D721Med (cell line): ENCODE results near the gene NDUFS2.
"Not testable (repeated sequence)": the region's sequence is repeated elsewhere in the genome, so short reads cannot be mapped to it uniquely, and the experiment has no call there.

ENCODE experiments used
- DNase-seq: peaks from one replicate; pipeline ENCODE4 v3.0.0; 2011; ENCODE audit warnings: low spot score; ENCODE audit not compliant: insufficient read length
- FAIRE-seq: peaks from 2 replicates; lab custom pipeline; 2011; peaks lifted over from hg19 to GRCh38; lab: Jason Lieb, UNC
- CTCF ChIP-seq: IDR thresholded peaks from 2 replicates; pipeline ENCODE4 v1.5.1; 2012; ENCODE audit warnings: mild to moderate bottlenecking, control low read depth; ENCODE audit not compliant: insufficient read depth; ENCODE audit errors: missing control alignments

Gene NDUFS2

GRCh38 chr1:161251579-161251978 lies 49.4 kb downstream of the NDUFS2 start:
- TF ChIP-seq CTCF = no peak
- no peak for DNase-seq

GRCh38 chr1:161255302-161255701 lies 53.1 kb downstream of the NDUFS2 start:
- FAIRE-seq, DNase-seq: not testable (repeated sequence)

More at GRCh38 chr1:161251579-161251978, 49.4 kb downstream of the NDUFS2 start:
- no peak for FAIRE-seq

- DNase-seq, FAIRE-seq: not testable (repeated sequence)
Observed at GRCh38 chr1:161255955-161256520, 53.9 kb downstream of the NDUFS2 start.

- not testable (repeated sequence) for FAIRE-seq, DNase-seq
Observed at GRCh38 chr1:161257109-161257508, 54.9 kb downstream of the NDUFS2 start.

- TF ChIP-seq CTCF = no peak
- FAIRE-seq (no peak), DNase-seq (no peak)
Observed at GRCh38 chr1:161258439-161259344, 56.5 kb downstream of the NDUFS2 start, which contains the start of gene PCP4L1. TSS of gene PCP4L1 (plus strand) at chr1:161258745. CDS start at chr1:161258975, 230 bp downstream.

- FAIRE-seq (no peak), DNase-seq (no peak)
Observed at GRCh38 chr1:161259345-161259702, 57.2 kb downstream of the NDUFS2 start.

GRCh38 chr1:161259765-161260164 lies 57.6 kb downstream of the NDUFS2 start:
- no peak for FAIRE-seq
- no peak for TF ChIP-seq CTCF
- DNase-seq = no peak

More at GRCh38 chr1:161259345-161259702, 57.2 kb downstream of the NDUFS2 start:
- no peak for TF ChIP-seq CTCF

- FAIRE-seq (no peak), DNase-seq (no peak)
- no peak for TF ChIP-seq CTCF
Observed at GRCh38 chr1:161260376-161261260, 58.5 kb downstream of the NDUFS2 start.
